Dedifferentiated amniotic fluid mesenchymal stem cell (primary cell): ENCODE measurements around the gene ARHGAP18.

Source experiments
- DNase-seq: peaks from one replicate; pipeline ENCODE4 v3.0.0-alpha.2; 2016; ENCODE audit errors: extremely low spot score

Gene ARHGAP18

DNA sequence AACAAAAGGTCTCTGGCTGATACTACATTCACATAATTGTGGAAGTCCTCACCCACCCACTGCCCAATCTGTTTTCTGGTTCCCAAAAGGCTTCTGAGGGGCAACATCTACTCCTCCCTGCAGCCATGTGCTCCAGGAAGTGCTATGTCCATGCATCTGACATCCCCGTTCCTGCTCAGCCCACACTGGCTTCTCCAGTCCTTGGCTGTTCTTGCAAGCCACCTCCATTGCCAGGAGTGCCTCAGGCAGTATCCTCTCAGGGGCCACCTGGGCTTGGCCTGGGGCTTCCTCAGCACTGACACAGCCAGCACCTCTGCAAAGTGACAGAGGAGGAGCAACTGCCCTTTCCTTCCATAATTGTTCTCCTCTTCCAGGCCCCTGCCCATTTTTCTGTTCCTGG lies 18.3 kb downstream of the ARHGAP18 start:
- no peak for DNase-seq

GRCh38 chr6:129691043-129691640 lies 18.8 kb downstream of the ARHGAP18 start:
- no peak for DNase-seq

DNA sequence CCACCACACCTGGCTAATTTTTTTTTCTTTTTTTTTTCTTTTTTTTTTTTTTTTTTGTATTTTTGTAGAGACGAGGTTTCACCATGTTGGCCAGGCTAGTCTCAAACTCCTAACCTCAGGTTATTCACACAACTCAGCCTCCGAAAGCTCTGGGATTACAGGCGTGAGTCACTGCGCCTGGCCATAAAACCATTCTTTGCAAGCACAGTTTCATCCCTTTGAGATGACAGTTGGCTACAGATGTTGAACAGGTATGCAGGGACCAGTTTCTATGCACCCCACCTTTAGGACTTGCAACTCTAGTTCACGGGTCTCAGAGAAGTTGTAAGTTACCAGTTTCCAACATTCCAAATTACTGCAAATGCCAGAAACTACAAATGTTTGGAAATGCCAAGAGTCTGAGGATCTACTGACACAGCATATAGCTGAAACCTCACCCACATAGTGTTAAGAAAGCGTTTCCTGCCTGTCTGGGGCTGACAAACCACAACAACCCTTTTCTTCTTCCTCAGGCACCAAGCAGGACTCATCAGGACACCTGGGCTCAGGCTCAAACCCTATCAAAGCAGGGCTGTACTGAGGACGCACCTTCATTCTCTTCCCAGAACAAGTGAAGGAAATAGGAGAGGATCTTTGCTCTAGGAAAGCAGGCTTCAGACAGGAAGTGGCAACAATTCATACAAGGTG lies 22.9 kb downstream of the ARHGAP18 start:
- DNase-seq: no peak

GRCh38 chr6:129685662-129686031 lies 24.3 kb downstream of the ARHGAP18 start:
- no peak for DNase-seq

DNA sequence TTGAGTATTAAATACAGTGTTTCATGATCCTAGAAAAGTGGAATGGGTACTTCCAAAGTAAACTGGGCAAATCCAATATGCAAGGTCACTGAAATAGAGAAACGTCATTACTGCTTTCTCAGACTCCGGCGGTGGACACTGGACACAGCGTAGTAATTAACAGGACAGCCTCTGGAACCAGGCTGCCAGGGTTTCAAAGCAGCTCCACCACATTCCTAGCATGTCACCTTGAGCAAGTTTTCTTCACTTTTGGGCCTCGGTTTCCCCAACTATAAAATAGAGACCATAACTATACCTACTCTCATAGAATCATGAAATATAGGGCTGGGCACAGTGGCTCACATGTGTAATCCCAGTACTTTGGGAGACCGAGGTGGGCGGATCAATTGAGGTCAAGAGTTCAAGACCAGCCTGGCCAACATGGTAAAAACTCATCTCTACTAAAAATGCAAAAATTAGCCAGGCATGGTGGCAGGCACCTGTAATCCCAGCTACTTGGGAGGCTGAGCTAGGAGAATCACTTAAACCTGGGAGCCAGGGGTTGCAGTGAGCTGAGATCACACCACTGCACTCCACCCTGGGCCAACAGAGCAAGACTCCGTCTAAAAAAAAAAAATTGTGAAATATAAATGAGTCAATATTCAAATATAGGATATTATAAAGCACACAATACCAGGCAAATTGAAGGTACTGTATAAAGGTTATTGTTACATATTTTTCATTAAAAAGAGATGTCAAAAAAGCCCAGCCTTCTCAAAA lies 24.9 kb downstream of the ARHGAP18 start:
- DNase-seq: no peak

GRCh38 chr6:129684323-129684884 lies 25.6 kb downstream of the ARHGAP18 start:
- no peak for DNase-seq

DNA sequence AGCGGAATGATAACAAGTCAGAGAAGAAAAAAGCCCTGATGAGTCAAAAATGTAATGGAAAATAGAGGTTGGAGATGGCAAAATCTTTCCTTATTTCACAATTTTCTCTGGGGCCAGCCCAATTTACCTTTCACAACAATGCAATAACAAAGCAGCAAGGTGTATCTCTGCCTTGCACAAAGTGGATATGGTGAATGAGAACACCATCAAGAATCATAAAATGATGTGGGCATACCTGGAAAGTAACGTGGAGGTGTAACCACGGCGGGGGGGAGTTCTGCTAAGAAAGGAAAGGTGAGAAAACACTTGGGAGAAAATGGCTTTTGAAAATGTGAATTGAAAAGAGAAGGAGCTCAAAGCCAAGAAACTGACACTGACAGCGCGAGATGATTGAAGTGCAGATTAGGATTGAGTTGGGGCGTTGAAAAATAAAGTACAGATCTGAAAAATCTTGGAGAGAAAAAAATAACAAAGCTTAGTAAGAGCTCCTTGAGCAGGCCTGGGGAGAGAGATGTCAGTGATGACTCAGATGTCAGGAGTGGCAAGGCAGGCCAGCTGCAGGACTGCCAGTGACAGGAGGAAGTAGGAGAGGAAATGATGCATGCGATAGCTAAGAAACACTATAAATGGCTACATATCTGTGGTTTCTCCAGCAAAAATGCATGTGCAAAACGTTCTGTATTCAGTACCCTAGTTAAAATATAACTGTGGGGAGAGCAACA lies 26.2 kb downstream of the ARHGAP18 start:
- DNase-seq: peak; percentile 94

GRCh38 chr6:129681913-129682205 lies 28.1 kb downstream of the ARHGAP18 start:
- DNase-seq: no peak

DNA sequence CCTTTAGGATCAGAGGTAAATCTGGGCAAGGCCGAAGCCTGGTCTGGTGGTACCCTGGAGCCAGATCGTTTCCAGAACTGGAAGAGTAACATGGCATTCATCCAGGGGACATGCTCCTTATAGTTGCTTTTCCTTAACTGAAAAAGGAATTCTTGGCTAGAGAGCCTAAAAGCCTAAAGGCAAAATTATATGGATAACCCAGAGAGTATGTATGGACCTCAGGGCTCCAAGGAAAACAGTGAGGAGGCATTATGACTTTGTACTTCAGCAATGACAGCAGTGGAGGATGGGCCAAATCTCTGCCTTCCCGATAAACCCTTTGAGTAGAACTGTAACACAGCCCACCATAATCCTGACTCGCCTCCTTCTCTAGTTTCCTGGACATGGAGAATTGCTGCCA lies 29.3 kb downstream of the ARHGAP18 start:
- DNase-seq: no peak

DNA sequence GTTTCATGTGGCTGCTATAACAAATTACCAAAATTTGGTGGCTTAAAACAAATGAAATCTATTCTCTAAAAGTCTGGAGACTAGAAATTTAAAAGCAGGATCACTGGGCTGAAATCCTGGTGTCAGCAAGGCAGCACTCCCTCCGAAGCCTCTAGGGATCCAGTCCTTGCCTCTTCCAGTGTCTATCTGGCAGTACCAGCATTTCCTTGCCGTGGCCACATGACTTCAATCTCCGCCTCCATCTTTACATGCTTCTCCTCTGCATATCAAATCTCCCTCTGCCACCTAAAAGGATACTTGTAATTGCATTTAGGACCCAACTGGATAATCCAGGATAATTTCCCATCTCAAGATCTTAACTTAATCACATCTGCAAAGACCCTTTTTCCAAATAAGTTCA lies 30.2 kb downstream of the ARHGAP18 start:
- no peak for DNase-seq

DNA sequence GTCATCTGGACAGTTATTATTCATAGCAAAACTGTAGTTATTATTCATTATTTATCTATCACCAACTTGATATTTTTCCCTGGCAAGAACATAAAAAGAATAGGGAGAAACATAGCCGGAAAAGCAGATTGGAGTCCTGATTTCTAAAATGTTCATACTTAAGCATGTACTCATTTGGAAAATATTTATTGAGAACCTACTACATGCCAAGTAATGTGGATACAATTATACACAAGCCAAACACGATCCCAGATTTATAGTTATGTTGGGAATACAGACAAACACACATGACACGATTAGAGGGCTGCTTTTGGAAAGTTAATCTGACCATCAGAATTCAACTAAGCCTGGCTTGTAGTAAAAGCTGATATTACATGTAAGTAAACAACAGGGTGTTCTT lies 30.7 kb downstream of the ARHGAP18 start:
- no peak for DNase-seq

GRCh38 chr6:129678463-129678862 lies 31.5 kb downstream of the ARHGAP18 start:
- DNase-seq: no peak

DNA sequence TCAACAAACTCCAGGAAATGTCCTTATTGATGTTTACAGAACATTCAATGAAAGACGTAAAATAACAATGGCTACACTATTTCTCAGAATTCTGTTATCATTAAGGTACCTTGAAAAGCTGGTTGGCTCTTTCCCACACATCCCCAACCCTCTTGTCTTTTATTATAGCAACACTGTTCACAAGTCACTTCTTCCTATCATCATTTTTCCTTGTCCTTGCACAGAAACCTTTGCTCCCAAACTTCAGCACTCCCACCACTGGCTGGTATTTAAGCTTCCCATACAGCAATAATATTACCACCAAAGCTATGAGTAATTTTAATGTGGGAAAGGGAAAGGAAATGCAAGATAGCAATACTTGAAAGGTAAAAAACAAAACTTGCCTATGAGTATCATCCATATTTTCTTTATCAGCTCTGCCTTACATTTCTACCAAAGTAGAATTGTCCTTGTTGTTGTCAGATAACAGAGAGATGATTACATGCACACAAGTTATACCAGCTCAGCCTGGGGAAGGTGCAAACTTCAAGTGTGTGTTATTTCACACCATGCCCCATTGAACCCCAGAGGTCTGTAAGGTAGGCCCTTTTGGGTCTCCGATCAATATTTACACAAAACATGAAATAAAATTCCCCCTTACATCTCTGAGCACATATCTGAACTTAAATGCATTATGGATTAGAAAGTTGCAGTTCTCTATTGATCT lies 32.2 kb downstream of the ARHGAP18 start:
- DNase-seq: no peak

DNA sequence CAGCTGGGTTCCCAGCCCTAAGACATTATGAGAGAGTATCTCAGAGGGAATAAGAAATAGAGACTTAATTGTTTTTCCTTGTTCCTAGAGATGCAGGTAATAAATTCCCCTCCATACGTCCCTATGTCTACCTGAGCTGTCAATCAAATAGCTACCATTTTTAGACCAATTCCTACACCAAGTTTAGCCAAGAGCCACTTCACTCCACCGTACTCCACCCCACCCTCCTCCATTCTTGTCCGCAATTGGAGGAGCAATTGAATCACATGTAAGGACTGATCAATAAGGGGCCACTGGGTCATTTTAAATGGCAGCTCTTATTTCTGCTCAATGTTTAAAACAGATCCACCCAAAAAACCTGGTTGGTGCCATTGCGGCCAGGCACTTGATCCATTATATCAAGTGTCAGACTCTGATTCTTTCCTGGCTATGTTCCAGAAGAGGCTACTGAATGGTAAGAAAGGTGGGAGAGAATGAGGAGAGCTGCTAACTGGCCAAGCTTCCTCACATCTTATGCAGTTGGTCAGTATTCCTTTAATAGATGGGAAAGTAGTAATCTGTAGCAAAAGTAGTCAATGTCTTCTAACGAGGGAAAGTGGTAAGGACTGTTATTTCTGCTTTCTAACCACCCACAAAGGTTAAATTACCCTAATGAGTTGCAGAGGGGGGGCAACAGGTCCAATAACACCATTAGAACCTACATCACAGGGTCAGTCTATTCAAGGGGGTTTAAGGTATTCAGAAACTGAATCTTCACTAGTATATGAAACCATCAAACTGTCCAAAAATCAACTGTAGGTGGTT lies 34.1 kb downstream of the ARHGAP18 start:
- no peak for DNase-seq

DNA sequence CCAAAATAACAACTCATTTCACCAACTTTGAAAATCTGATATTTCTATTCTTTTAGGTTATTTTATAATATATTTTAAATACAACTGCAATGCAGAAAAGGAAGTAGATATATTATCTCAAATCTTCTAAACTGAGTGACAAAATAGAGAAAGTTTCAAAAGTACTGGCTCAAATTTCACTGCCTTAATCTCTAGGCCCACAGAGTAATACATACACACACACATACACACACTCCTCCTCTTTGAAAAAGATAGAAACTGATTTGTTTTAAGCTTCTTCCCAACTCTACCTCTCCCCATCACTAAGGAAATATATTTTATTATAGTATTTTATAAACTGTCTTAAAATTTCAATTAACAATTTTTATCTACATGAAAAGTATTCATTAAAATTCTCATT lies 36.2 kb downstream of the ARHGAP18 start:
- DNase-seq: no peak

GRCh38 chr6:129672881-129673631 lies 36.9 kb downstream of the ARHGAP18 start:
- DNase-seq: peak; percentile 54

GRCh38 chr6:129672341-129672682 lies 37.7 kb downstream of the ARHGAP18 start:
- no peak for DNase-seq

DNA sequence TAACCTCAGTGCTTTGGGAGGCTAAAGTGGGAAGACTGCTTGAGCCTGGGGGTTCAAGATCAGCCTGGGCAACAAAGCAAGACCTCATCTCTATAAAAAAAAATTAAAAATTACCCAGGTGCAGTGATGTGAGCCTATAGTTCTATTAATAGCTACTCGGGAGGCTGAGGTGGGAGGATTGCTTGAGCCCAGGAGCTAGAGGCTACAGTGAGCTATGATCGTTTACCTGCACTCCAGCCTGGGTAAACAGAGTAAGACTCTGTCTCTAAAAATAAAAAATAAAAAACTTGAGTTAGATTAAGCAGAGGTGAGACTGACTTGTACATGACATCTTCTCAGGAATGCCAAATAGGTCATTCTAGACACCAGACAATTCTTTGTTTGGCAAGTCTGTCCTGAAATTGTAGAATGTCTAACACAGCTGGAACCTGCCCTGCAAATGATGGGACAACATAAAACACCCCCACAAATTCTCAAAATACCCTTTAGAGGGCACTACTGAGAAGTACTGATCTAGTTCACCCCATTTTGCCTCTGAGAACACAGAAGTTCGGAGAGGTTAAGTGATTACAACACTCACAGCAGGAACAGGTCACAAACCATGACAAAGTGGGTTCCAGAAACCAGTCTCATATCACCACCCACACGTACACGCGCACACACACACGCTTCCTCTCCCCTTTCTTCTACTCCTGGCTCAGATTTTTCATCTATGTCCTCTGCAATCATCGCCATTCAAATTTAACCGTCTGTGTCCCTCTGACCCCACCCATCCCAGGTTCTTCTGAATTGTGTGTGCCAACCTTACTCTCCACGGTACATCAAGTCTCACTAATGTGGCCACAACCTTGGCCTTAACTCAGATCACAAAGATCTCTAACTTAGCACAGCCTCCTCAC lies 38.3 kb downstream of the ARHGAP18 start:
- no peak for DNase-seq

GRCh38 chr6:129670634-129671033 lies 39.3 kb downstream of the ARHGAP18 start:
- no peak for DNase-seq
